ENCODE measurements around the gene ZNF512B.
"Not testable (repeated sequence)": the region's sequence is repeated elsewhere in the genome, so short reads cannot be mapped to it uniquely, and the experiment has no call there.

ZNF512B gene

GRCh38 chr20:63932606-63933160 lies 37.0 kb downstream of the ZNF512B start:
- no peak for DNase-seq

- no peak for DNase-seq
Measured at GRCh38 chr20:63931735-63932134, 38.0 kb downstream of the ZNF512B start.

- no peak for DNase-seq
Measured at GRCh38 chr20:63930971-63931553, 38.7 kb downstream of the ZNF512B start.

- not testable (repeated sequence) for DNase-seq
Measured at GRCh38 chr20:63929473-63929883, 40.3 kb downstream of the ZNF512B start.

GRCh38 chr20:63929071-63929470 lies 40.7 kb downstream of the ZNF512B start:
- no peak for DNase-seq

- DNase-seq = no peak
Measured at GRCh38 chr20:63926298-63926697, 43.4 kb downstream of the ZNF512B start.

GRCh38 chr20:63924241-63924640 lies 45.5 kb downstream of the ZNF512B start:
- DNase-seq = no peak

- DNase-seq = no peak
Measured at GRCh38 chr20:63923651-63924050, 46.1 kb downstream of the ZNF512B start.

GRCh38 chr20:63920226-63920625 lies 49.5 kb downstream of the ZNF512B start:
- DNase-seq = no peak

GRCh38 chr20:63919130-63919529 lies 50.6 kb downstream of the ZNF512B start:
- DNase-seq = no peak

- DNase-seq = no peak
Measured at GRCh38 chr20:63917811-63918210, 51.9 kb downstream of the ZNF512B start.

- DNase-seq = not testable (repeated sequence)
Measured at GRCh38 chr20:63916371-63916939, 53.3 kb downstream of the ZNF512B start.

GRCh38 chr20:63915471-63915870 lies 54.3 kb downstream of the ZNF512B start:
- DNase-seq = no peak

GRCh38 chr20:63913768-63914167 lies 56.0 kb downstream of the ZNF512B start:
- DNase-seq = no peak

GRCh38 chr20:63911176-63911575 lies 58.6 kb downstream of the ZNF512B start:
- DNase-seq = peak; percentile 29

GRCh38 chr20:63908008-63908682 lies 61.6 kb downstream of the ZNF512B start:
- no peak for DNase-seq
